Ammon's horn (tissue), 1 donor: ENCODE results near the gene ZNF316.

Source experiments
- DNase-seq: peaks from one replicate; pipeline ENCODE4 v3.0.0-alpha.2; 2016; ENCODE audit warnings: low spot score

The ZNF316 gene

GRCh38 chr7:6636741-6637543 is at the start of gene ZNF316:
TSS of gene ZNF316 (plus strand) at chr7:6637318. CDS start at chr7:6642410, 5,092 bp downstream.
- peak; percentile 63 for DNase-seq

GRCh38 chr7:6588566-6588965 is 48.6 kb upstream of the ZNF316 start:
- DNase-seq, result no peak

- no peak for DNase-seq
Measured at GRCh38 chr7:6589151-6589828, 47.8 kb upstream of the ZNF316 start.

GRCh38 chr7:6589829-6590644 is 47.1 kb upstream of the ZNF316 start, which contains the start of gene INTS15:
TSS of gene INTS15 (plus strand) at chr7:6590021. CDS start at chr7:6590284, 263 bp downstream.
- peak; percentile 59 for DNase-seq

GRCh38 chr7:6590645-6591110 is 46.4 kb upstream of the ZNF316 start:
- no peak for DNase-seq

GRCh38 chr7:6600093-6600492 is 37.0 kb upstream of the ZNF316 start:
- DNase-seq, result no peak

- no peak for DNase-seq
Measured at GRCh38 chr7:6604458-6604857, 32.7 kb upstream of the ZNF316 start.

- DNase-seq, result no peak
Measured at GRCh38 chr7:6606866-6607583, 30.1 kb upstream of the ZNF316 start.

GRCh38 chr7:6607651-6608051 is 29.5 kb upstream of the ZNF316 start:
- DNase-seq, result no peak

- DNase-seq, result no peak
Measured at GRCh38 chr7:6608081-6608480, 29.0 kb upstream of the ZNF316 start.

GRCh38 chr7:6608794-6609193 is 28.3 kb upstream of the ZNF316 start:
- DNase-seq, result no peak

GRCh38 chr7:6612819-6613218 is 24.3 kb upstream of the ZNF316 start:
- DNase-seq, result no peak

GRCh38 chr7:6613706-6614105 is 23.4 kb upstream of the ZNF316 start:
- no peak for DNase-seq

GRCh38 chr7:6614953-6615722 is 22.0 kb upstream of the ZNF316 start, which contains the start of gene ZNF853:
TSS of gene ZNF853 (plus strand) at chr7:6615610. CDS start at chr7:6616175, 565 bp downstream.
- no peak for DNase-seq

GRCh38 chr7:6615723-6616555 is 21.2 kb upstream of the ZNF316 start:
- no peak for DNase-seq

GRCh38 chr7:6616854-6617643 is 20.1 kb upstream of the ZNF316 start:
- no peak for DNase-seq

GRCh38 chr7:6618621-6619020 is 18.5 kb upstream of the ZNF316 start:
- DNase-seq, result no peak

- no peak for DNase-seq
Measured at GRCh38 chr7:6619961-6620360, 17.2 kb upstream of the ZNF316 start.
